RWPE2 (cell line): ENCODE measurements around the gene CRYGN.

Experiments used
- ATAC-seq: fragments of 200-7000 bp; cut with Tn5 transposase; 3 replicates; pipeline ENCODE4 v1.9.1; 2021; ENCODE audit warnings: low read depth
- DNase-seq: peaks from one replicate; pipeline ENCODE4 v3.0.0-alpha.2; 2020; ENCODE audit warnings: low spot score
- H3K27ac ChIP-seq: fragments of 450-650 bp; 2 replicates; pipeline ENCODE4 v1.5.1; 2017; ENCODE audit warnings: mild to moderate bottlenecking; ENCODE audit not compliant: poor library complexity, severe bottlenecking
- H3K27me3 ChIP-seq: fragments of 250-450 bp; sonication (Bioruptor Pico); 2 replicates; pipeline ENCODE4 v1.5.1; 2021; ENCODE audit warnings: mild to moderate bottlenecking, moderate library complexity; ENCODE audit not compliant: insufficient read depth, poor library complexity, severe bottlenecking
- H3K36me3 ChIP-seq: fragments of 250-450 bp; sonication (Bioruptor Pico); 2 replicates; pipeline ENCODE4 v1.5.1; 2020; ENCODE audit warnings: low read depth, mild to moderate bottlenecking, moderate library complexity
- H3K4me1 ChIP-seq: fragments of 250-450 bp; sonication (Bioruptor Pico); 2 replicates; pipeline ENCODE4 v1.5.1; 2021; ENCODE audit warnings: mild to moderate bottlenecking, moderate library complexity; ENCODE audit not compliant: insufficient read depth, poor library complexity, severe bottlenecking
- H3K4me3 ChIP-seq: fragments of 250-450 bp; sonication (Bioruptor Pico); 2 replicates; pipeline ENCODE4 v1.5.1; 2021; ENCODE audit warnings: mild to moderate bottlenecking, moderate library complexity; ENCODE audit not compliant: severe bottlenecking
- H3K9me3 ChIP-seq: fragments of 250-450 bp; sonication (Bioruptor Pico); 2 replicates; pipeline ENCODE4 v1.5.1; 2021; ENCODE audit warnings: mild to moderate bottlenecking, moderate library complexity; ENCODE audit not compliant: severe bottlenecking
- CTCF ChIP-seq: fragments of 450-650 bp; IDR thresholded peaks from one replicate; pipeline ENCODE4 v1.5.1; 2017; ENCODE audit warnings: mild to moderate bottlenecking, moderate library complexity; ENCODE audit not compliant: poor library complexity, severe bottlenecking

CRYGN gene

DNA sequence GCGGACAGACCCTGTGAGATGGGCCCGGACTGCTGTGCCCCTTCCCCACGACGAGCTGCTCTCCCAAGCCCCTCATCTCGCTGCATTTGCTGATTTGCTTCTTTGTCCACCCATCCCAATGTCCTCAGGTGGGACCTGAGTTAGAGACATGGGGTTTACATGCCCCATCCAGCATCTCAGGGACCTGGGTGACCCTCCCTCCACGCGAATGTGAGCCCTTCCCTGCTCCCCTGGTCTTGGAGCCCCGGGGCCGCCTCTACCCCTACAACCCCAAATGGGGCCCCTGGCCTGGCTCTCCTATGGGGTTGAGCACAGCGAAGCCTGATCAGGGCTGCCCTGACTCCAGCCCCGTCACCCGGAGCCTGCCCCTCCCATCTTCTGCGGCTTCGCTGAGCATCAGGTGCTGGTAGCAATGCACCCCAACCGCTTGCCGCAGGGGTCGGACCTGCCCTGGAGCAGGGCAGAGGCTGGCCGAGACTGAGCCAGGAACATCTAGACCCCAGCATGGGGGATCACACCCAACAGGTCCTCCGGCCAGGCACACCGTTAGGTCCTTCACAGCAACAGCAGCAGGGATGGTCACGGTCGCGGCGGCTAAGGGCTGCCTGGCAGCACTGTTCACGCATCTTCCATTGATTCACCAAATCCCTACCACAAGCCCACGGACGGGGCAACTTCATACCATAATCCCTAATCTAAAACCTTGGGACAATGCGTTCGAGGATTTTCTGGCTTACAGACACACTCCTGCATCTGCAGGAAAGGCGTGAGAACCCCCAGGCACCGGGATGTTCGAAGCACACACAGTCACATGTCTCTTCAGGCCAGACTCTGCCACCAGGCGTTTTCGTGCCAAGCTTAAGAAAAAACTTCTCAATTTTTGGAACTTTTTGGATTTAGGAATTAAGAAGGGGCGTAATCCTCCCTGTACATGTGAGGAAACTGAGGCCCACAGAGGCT, 45.6 kb downstream of the CRYGN start:
- no peaks in the 10 kb centered on the region for H3K4me1 ChIP-seq
- no peak for TF ChIP-seq CTCF
- no peaks in the 10 kb centered on the region for H3K27me3 ChIP-seq
- H3K9me3 ChIP-seq: no peaks in the 10 kb centered on the region
- H3K36me3 ChIP-seq: no peaks in the 10 kb centered on the region
- H3K27ac ChIP-seq: no peak overlapping the region
- peak; percentile 56 for DNase-seq
- ATAC-seq: no peak
- no peak overlapping the region for H3K4me3 ChIP-seq

- no peak for ATAC-seq
- H3K4me1 ChIP-seq: no peaks in the 10 kb centered on the region
- DNase-seq: peak; percentile 33
- no peak overlapping the region for H3K4me3 ChIP-seq
- TF ChIP-seq CTCF: no peak
- no peaks in the 10 kb centered on the region for H3K9me3 ChIP-seq
- no peaks in the 10 kb centered on the region for H3K36me3 ChIP-seq
- H3K27me3 ChIP-seq: no peaks in the 10 kb centered on the region
- no peak overlapping the region for H3K27ac ChIP-seq
Measured at GRCh38 chr7:151393031-151393977, 46.6 kb downstream of the CRYGN start.

GRCh38 chr7:151392426-151392825, 47.5 kb downstream of the CRYGN start:
- TF ChIP-seq CTCF: no peak
- no peak for ATAC-seq
- no peak overlapping the region for H3K4me3 ChIP-seq
- no peaks in the 10 kb centered on the region for H3K27me3 ChIP-seq
- H3K9me3 ChIP-seq: no peaks in the 10 kb centered on the region
- H3K27ac ChIP-seq: no peak overlapping the region
- no peak for DNase-seq
- H3K4me1 ChIP-seq: no peaks in the 10 kb centered on the region
- H3K36me3 ChIP-seq: no peaks in the 10 kb centered on the region

DNA sequence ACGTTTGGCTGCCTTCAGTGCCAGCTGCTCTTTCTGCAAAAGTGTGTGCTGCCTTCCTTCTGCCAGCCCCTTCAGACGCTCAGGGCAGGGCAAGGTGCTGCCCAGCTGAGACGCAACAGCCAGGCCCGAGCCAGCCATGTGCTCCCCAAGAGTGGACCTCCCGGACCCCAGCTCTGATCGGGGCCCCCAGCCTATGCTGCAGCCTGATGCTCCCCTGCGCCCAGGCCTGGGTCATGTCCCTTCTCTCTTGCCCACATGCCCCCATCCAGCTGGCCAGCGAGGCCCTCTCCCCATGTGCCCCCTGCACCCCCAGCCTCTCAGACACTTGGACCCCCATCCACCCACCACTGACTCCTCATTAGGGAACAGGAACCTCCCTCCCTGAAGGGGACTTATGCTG, 47.9 kb downstream of the CRYGN start:
- no peaks in the 10 kb centered on the region for H3K27me3 ChIP-seq
- DNase-seq: no peak
- no peaks in the 10 kb centered on the region for H3K4me1 ChIP-seq

More for the DNA sequence above, 47.9 kb downstream of the CRYGN start:
- H3K27ac ChIP-seq: no peak overlapping the region
- H3K4me3 ChIP-seq: no peak overlapping the region
- no peak for TF ChIP-seq CTCF
- H3K9me3 ChIP-seq: no peaks in the 10 kb centered on the region
- ATAC-seq: no peak
- no peaks in the 10 kb centered on the region for H3K36me3 ChIP-seq
